Body of pancreas (tissue), 4 donors: ENCODE results near the gene MAGI1. TPM values are rescaled to one million over a fixed set of nuclear protein-coding genes. Genes with fewer than 3 reads are reported as not detected.

ENCODE experiments used
- ATAC-seq: fragments of 150-250 bp; one replicate; pipeline ENCODE4 v1.9.1; 2016
- DNase-seq, 4 donors: peaks; one replicate each; pipeline ENCODE4 v3.0.0-alpha.2; 2019
- H3K27ac ChIP-seq, 4 donors: fragments of 200-600 bp; sonication (generic); 1 replicate in 3 of 4; 2 replicates in 1 of 4; pipeline versions ENCODE4 v1.5.1 to v1.6.1; 2016 to 2019; ENCODE audit warnings: mild to moderate bottlenecking in 1 of 4, mixed read lengths in 1 of 4, moderate library complexity in 1 of 4
- H3K27me3 ChIP-seq, 2 donors: fragments of 200-600 bp; sonication (generic); one replicate each; pipeline ENCODE4 v1.6.0; 2016; ENCODE audit warnings: mild to moderate bottlenecking in 1 of 2
- H3K36me3 ChIP-seq, 2 donors: fragments of 200-600 bp; sonication (generic); replicated peaks in 1 of 2; 2 replicates each; pipeline ENCODE4 v1.5.1; 2016; ENCODE audit warnings: low read depth in 2 of 2; ENCODE audit not compliant: insufficient read depth in 1 of 2
- H3K4me1 ChIP-seq: fragments of 200-600 bp; sonication (generic); one replicate; pipeline ENCODE4 v1.6.0; 2016
- H3K4me3 ChIP-seq, 2 donors: fragments of 200-600 bp; sonication (generic); 1 replicate in 1 of 2; 2 replicates in 1 of 2; pipeline ENCODE4 v1.5.1; 2016 to 2019
- H3K9me3 ChIP-seq, 3 donors: fragments of 200-600 bp; sonication (generic); 1 replicate in 2 of 3; 2 replicates in 1 of 3; pipeline ENCODE4 v1.5.1; 2016
- CTCF ChIP-seq, 7 experiments: fragments of 450-650 bp in 4 of 7; fragments of 200-600 bp in 3 of 7; sonication (generic) in 3 of 7; IDR thresholded peaks; one replicate each; pipeline ENCODE4 v1.5.1; 2016 to 2019; ENCODE audit warnings: antibody characterized with exemption in 7 of 7
- POLR2A ChIP-seq, 3 donors: fragments of 450-650 bp; IDR thresholded peaks; one replicate each; pipeline ENCODE4 v1.6.1; 2016; ENCODE audit warnings: antibody characterized with exemption in 3 of 3, mild to moderate bottlenecking in 2 of 3
- WGBS, 2 donors: methylation state at CpG; one replicate each; pipeline ENCODE4 v1.1.5; 2017; 5-methylcytosine and 5-hydroxymethylcytosine counted together
- intact Hi-C: fragments of 100-400 bp; cut with DNase I; formaldehyde crosslinking; loops from one replicate; pipeline ENCODE4 v1.15.1; 2023
- total RNA-seq, 2 donors: library from RNA; depleted of rRNA; stranded (reverse); fragments of >200 nt; gene quantifications; one replicate each; pipeline ENCODE4 v1.1.0, GENCODE V29; 2016

Gene MAGI1
- total RNA-seq, 2 donors from 2014 or later: 44.2 to 63.6 TPM

- ATAC-seq: no peak
- intact Hi-C loops: loop anchor here (10.0 kb wide), 1 partner anchor 368 kb away; no protein-coding TSS in a partner anchor
- H3K4me1 ChIP-seq: peaks cover 4% of the 10 kb centered on the region
Measured at GRCh38 chr3:65776494-65776893, 262.2 kb downstream of the MAGI1 start.

DNA sequence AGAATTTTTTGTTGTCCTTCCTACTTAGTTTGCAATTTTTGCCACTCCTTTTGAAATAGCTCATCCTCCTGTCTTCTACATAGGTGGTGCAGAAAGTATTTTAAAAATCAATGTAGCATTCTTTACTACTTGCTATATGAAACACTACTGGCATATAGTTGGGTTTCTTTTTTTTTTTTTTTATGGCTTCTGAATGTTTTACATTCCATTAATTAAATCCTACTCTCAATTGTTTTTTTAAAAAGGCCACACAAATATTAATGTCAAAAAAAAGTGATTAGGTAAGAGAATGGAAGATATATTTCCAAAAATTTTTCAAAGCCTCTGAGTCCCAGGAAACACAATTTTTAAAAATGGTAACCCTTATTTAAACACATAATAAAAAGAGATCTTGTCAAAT, 262.6 kb downstream of the MAGI1 start:
- Histone ChIP-seq H3K27ac (no peak overlapping the region), H3K4me3 (no peak overlapping the region), H3K9me3 (no peaks in the 10 kb centered on the region), H3K36me3 (no peaks in the 10 kb centered on the region), H3K27me3 (no peaks in the 10 kb centered on the region), H3K4me1 (peaks cover 4% of the 10 kb centered on the region)
- TF ChIP-seq CTCF (IDR thresholded peaks at IDR 0.05) (no peak), POLR2A (IDR thresholded peaks at IDR 0.05) (no peak)
- intact Hi-C loops: loop anchor here (10.0 kb wide), 1 partner anchor 369 kb away; no protein-coding TSS in a partner anchor
- ATAC-seq: no peak
- DNase-seq: no peak

More at GRCh38 chr3:65776494-65776893, 262.2 kb downstream of the MAGI1 start:
- Histone ChIP-seq H3K27ac (no peak overlapping the region), H3K4me3 (no peak overlapping the region), H3K9me3 (no peaks in the 10 kb centered on the region), H3K27me3 (no peaks in the 10 kb centered on the region), H3K36me3 (no peaks in the 10 kb centered on the region)
- 73 to 75% methylated on average over 6 of the region's 6 CpGs for WGBS, 2 donors
- DNase-seq: no peak
- no peak for TF ChIP-seq CTCF (IDR thresholded peaks at IDR 0.05)
- no peak for TF ChIP-seq POLR2A (IDR thresholded peaks at IDR 0.05)

DNA sequence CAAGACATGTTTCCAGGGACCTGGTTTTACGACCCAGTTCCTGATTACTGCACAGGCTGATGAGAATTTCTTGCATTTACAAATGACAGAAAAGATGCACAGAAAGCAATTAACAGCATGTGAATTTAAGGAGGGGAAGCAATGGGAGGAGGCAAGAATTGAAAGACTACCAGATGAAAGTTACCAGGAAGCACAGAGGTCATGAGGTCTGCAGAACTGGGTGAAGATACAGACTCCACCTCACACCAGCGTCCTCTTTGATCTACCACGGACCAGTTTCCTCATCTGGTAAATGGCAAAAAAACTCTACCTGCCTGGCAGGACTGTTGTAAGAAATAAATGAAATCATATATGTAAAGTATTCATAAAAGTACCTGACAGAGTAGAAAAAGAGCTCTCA, 266.0 kb downstream of the MAGI1 start:
- H3K9me3 ChIP-seq: no peaks in the 10 kb centered on the region
- H3K4me3 ChIP-seq: no peak overlapping the region
- 76 to 80% methylated on average over 3 of the region's 3 CpGs for WGBS, 2 donors
- no peaks in the 10 kb centered on the region for H3K27me3 ChIP-seq
- DNase-seq (no peak), ATAC-seq (no peak)
- H3K27ac ChIP-seq: no peak overlapping the region
- H3K36me3 ChIP-seq: no peaks in the 10 kb centered on the region
- peaks cover 4% of the 10 kb centered on the region for H3K4me1 ChIP-seq
- intact Hi-C loops: loop anchor here (10.0 kb wide), 1 partner anchor 372 kb away; no protein-coding TSS in a partner anchor
- TF ChIP-seq CTCF (IDR thresholded peaks at IDR 0.05): no peak
- TF ChIP-seq POLR2A (IDR thresholded peaks at IDR 0.05): no peak

DNA sequence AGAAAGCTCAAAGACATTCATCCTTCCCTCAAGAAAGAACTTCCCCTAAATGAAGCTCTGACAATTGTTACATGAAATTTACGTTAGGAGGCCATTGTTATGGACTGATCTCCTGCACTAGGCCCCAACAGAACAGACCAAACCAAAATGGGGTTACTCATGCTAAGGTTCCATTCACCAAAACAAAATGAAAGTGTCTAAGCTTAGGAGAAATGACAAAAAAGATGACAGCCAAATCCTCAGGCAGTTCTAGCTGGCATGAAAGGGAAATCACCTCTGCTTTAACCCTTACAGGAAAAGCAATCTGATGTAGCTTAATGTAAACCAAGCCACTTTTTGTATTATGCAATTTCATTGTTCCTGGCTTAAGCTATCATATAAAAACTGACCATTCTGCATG, 271.2 kb downstream of the MAGI1 start:
- Histone ChIP-seq H3K27me3 (no peaks in the 10 kb centered on the region), H3K27ac (no peak overlapping the region), H3K4me1 (peaks cover 2% of the 10 kb centered on the region), H3K9me3 (no peaks in the 10 kb centered on the region), H3K4me3 (no peak overlapping the region), H3K36me3 (no peaks in the 10 kb centered on the region)
- no peak for TF ChIP-seq CTCF (IDR thresholded peaks at IDR 0.05)
- no peak for TF ChIP-seq POLR2A (IDR thresholded peaks at IDR 0.05)
- no peak for ATAC-seq
- no peak for DNase-seq
- intact Hi-C loops: no loop called here
- 91 to 96% methylated on average over 1 of the region's 1 CpG for WGBS, 2 donors

DNA sequence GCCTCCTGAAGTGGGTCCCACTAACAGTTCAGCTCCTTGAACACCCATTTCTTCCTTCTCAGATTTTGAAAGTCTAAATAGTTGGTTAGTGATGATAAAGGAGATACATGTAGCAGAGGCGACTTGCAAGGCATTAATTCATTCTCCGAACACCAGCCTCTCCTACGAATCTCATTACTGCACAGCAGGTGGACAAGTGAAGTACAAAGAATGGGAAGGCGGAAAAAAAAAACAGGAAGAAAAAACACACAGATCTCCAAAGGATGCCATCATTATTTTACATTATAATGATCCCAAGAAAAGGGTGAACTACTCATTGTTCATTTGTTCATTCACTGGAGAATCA, 276.5 kb downstream of the MAGI1 start:
- WGBS, 2 donors: 91 to 95% methylated on average over 4 of the region's 4 CpGs
- H3K4me3 ChIP-seq: no peak overlapping the region
- H3K27ac ChIP-seq: no peak overlapping the region
- no peaks in the 10 kb centered on the region for H3K9me3 ChIP-seq
- no peak for TF ChIP-seq POLR2A (IDR thresholded peaks at IDR 0.05)
- TF ChIP-seq CTCF (IDR thresholded peaks at IDR 0.05): no peak
- peaks cover 4% of the 10 kb centered on the region for H3K4me1 ChIP-seq
- no peak for DNase-seq
- ATAC-seq: no peak
- intact Hi-C loops: no loop called here
- H3K36me3 ChIP-seq: no peaks in the 10 kb centered on the region
- no peaks in the 10 kb centered on the region for H3K27me3 ChIP-seq
